Measurements from ENCODE around the gene DNASE1L2.
"Not testable (repeated sequence)": the region's sequence is repeated elsewhere in the genome, so short reads cannot be mapped to it uniquely, and the experiment has no call there.

The DNASE1L2 gene

DNA sequence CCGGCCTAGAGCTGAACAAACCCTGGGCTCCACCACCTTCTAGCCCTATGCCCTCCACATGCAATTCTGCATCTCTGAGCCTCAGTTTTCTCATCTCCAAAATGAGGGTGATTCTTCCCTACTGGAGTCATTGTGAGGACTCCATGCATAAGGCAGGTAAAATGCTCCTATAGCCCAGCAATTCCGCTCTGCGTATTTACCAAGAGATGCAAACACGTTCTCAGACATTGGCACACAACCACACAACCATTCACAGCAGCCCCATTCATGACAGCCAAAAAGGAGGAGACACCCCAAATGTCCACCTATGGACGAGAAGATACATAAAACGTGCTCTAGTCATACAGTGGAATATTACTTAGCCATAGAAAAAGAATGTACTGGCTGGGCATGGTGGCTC lies 35.9 kb upstream of the DNASE1L2 start:
- no peaks in the 10 kb centered on the region for H3K36me3 ChIP-seq (ENCODE audit: control insufficient read depth in 2 of 2, insufficient read depth in 1 of 2, low read length in 2 of 2)
- ChIA-PET POLR2A (interaction anchor here (0.9 to 1.5 kb wide), 2 partner anchors 10 to 15 kb away, joined by 4 read pairs; no protein-coding TSS in a partner anchor), CTCF (no interaction called here)
- peaks cover 4% of the 10 kb centered on the region; the same call in 1 of the 2 replicates for H3K4me1 ChIP-seq (ENCODE audit: control insufficient read depth, insufficient read depth, low read length)
- TF ChIP-seq, protein P1, sequence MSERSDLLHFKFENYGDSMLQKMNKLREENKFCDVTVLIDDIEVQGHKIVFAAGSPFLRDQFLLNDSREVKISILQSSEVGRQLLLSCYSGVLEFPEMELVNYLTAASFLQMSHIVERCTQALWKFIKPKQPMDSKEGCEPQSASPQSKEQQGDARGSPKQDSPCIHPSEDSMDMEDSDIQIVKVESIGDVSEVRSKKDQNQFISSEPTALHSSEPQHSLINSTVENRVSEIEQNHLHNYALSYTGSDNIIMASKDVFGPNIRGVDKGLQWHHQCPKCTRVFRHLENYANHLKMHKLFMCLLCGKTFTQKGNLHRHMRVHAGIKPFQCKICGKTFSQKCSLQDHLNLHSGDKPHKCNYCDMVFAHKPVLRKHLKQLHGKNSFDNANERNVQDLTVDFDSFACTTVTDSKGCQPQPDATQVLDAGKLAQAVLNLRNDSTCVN (tag by site-specific recombination; optimal IDR thresholded peaks at IDR 0.05): no peak
- TF ChIP-seq ZNF777 (tag by site-specific recombination; IDR thresholded peaks at IDR 0.05; ENCODE audit: borderline replicate concordance) (no peak), ZNF23 (tag by site-specific recombination; IDR thresholded peaks at IDR 0.05; ENCODE audit: borderline replicate concordance) (no peak), ZNF140 (tag by site-specific recombination; IDR thresholded peaks at IDR 0.05) (peak; percentile 99), ZNF785 (tag by site-specific recombination; IDR thresholded peaks at IDR 0.05) (no peak), ZNF473 (tag by site-specific recombination; IDR thresholded peaks at IDR 0.05) (no peak), ZNF311 (tag by site-specific recombination; IDR thresholded peaks at IDR 0.05; ENCODE audit: borderline replicate concordance) (no peak), GLI2 (tag by site-specific recombination; IDR thresholded peaks at IDR 0.05; ENCODE audit: borderline replicate concordance, low read depth) (no peak), ZNF146 (tag by site-specific recombination; IDR thresholded peaks at IDR 0.05) (peak; percentile 43; the same call in 1 of the 2 replicates), ZNF510 (tag by site-specific recombination; IDR thresholded peaks at IDR 0.05; ENCODE audit: insufficient replicate concordance) (no peak), ZNF221 (tag by site-specific recombination; IDR thresholded peaks at IDR 0.05; ENCODE audit: borderline replicate concordance) (no peak)
- H3K9me3 ChIP-seq (ENCODE audit: control insufficient read depth, insufficient read depth, low read depth, low read length): no peaks in the 10 kb centered on the region
- no peak overlapping the region for H3K4me3 ChIP-seq (ENCODE audit: low read depth, low read length)
- no peak overlapping the region for H3K27ac ChIP-seq (ENCODE audit: extremely low read depth, low read depth, low read length)

- ChIA-PET CTCF (interaction anchor here (0.8 to 1.5 kb wide), 2 partner anchors 8 to 181 kb away, joined by 3 to 6 read pairs; no protein-coding TSS in a partner anchor), POLR2A (interaction anchor here (1.6 to 4.3 kb wide), 2 partner anchors 11 to 48 kb away, joined by 9 to 20 read pairs; partner anchors contain the start of genes PGP and TRAF7)
- not testable (repeated sequence) for H3K9me3 ChIP-seq (ENCODE audit: control insufficient read depth, insufficient read depth, low read depth, low read length); H3K4me1 ChIP-seq (ENCODE audit: control insufficient read depth, insufficient read depth, low read length); H3K4me3 ChIP-seq (ENCODE audit: low read depth, low read length); H3K27ac ChIP-seq (ENCODE audit: extremely low read depth, low read depth, low read length)
- peaks cover 0 to 17% of the 10 kb centered on the region in 2 experiments; a peak in 1 of 3 replicates for H3K36me3 ChIP-seq (ENCODE audit: control insufficient read depth in 2 of 2, insufficient read depth in 1 of 2, low read length in 2 of 2)
- TF ChIP-seq ZFP37 (tag by site-specific recombination; IDR thresholded peaks at IDR 0.05) (0 out of 2 replicates have a peak, but pooled peaks have one; percentile 28), ZNF202 (tag by site-specific recombination; IDR thresholded peaks at IDR 0.05; ENCODE audit: borderline replicate concordance) (peak; percentile 69; the same call in 1 of the 2 replicates), ZNF560 (tag by site-specific recombination; IDR thresholded peaks at IDR 0.05; ENCODE audit: borderline replicate concordance) (peak; percentile 62; the same call in 1 of the 2 replicates), ZNF19 (tag by site-specific recombination; IDR thresholded peaks at IDR 0.05; ENCODE audit: low read depth) (0 out of 2 replicates have a peak, but pooled peaks have one; percentile 33), ZNF639 (tag by site-specific recombination; IDR thresholded peaks at IDR 0.05) (peak; percentile 49; the same call in 1 of the 2 replicates), ZNF426 (tag by site-specific recombination; IDR thresholded peaks at IDR 0.05) (peak; percentile 77), ZNF394 (tag by site-specific recombination; IDR thresholded peaks at IDR 0.05; ENCODE audit: borderline replicate concordance) (peak; percentile 90), ZNF791 (tag by site-specific recombination; IDR thresholded peaks at IDR 0.05) (peak; percentile 30; the same call in 1 of the 2 replicates), ZNF664 (tag by site-specific recombination; IDR thresholded peaks at IDR 0.05) (peak; percentile 56), ZNF558 (tag by site-specific recombination; IDR thresholded peaks at IDR 0.05) (peak; percentile 72), ZNF140 (tag by site-specific recombination; IDR thresholded peaks at IDR 0.05) (peak; percentile 21; the same call in 1 of the 2 replicates), ZNF266 (tag by site-specific recombination; IDR thresholded peaks at IDR 0.05; ENCODE audit: low read depth) (peak; percentile 67; the same call in 1 of the 2 replicates)
- TF ChIP-seq, protein P2, sequence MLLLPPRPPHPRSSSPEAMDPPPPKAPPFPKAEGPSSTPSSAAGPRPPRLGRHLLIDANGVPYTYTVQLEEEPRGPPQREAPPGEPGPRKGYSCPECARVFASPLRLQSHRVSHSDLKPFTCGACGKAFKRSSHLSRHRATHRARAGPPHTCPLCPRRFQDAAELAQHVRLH (tag by site-specific recombination; IDR thresholded peaks at IDR 0.05): 0 out of 2 replicates have a peak, but pooled peaks have one; percentile 21
- TF ChIP-seq, protein P3, sequence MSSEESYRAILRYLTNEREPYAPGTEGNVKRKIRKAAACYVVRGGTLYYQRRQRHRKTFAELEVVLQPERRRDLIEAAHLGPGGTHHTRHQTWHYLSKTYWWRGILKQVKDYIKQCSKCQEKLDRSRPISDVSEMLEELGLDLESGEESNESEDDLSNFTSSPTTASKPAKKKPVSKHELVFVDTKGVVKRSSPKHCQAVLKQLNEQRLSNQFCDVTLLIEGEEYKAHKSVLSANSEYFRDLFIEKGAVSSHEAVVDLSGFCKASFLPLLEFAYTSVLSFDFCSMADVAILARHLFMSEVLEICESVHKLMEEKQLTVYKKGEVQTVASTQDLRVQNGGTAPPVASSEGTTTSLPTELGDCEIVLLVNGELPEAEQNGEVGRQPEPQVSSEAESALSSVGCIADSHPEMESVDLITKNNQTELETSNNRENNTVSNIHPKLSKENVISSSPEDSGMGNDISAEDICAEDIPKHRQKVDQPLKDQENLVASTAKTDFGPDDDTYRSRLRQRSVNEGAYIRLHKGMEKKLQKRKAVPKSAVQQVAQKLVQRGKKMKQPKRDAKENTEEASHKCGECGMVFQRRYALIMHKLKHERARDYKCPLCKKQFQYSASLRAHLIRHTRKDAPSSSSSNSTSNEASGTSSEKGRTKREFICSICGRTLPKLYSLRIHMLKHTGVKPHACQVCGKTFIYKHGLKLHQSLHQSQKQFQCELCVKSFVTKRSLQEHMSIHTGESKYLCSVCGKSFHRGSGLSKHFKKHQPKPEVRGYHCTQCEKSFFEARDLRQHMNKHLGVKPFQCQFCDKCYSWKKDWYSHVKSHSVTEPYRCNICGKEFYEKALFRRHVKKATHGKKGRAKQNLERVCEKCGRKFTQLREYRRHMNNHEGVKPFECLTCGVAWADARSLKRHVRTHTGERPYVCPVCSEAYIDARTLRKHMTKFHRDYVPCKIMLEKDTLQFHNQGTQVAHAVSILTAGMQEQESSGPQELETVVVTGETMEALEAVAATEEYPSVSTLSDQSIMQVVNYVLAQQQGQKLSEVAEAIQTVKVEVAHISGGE (tag by site-specific recombination; conservative IDR thresholded peaks at IDR 0.05; ENCODE audit: low read depth): peak; percentile 63
These were observed 33.0 kb upstream of the DNASE1L2 start for GRCh38 chr16:2203119-2203688.

Data from HEK293 (cell line).